Measurements from ENCODE around the gene PRKCE.

GRCh38 chr2:46135228-46135855 lies 483.9 kb downstream of the PRKCE start:
- TF ChIP-seq SIN3A (IDR thresholded peaks at IDR 0.05; ENCODE audit: low read depth) = no peak
- TF ChIP-seq CTCF (IDR thresholded peaks at IDR 0.05 in 2 of 3, conservative IDR thresholded peaks at IDR 0.05 in 1 of 3; ENCODE audit: borderline replicate concordance in 1 of 3, insufficient read depth in 1 of 3, low read depth in 2 of 3, low read length in 2 of 3) = no peak
- no peak for TF ChIP-seq SP1 (IDR thresholded peaks at IDR 0.05; ENCODE audit: low read depth)
- no peak for TF ChIP-seq POLR2AphosphoS5 (IDR thresholded peaks at IDR 0.05; ENCODE audit: low read depth, low read length)
- no peak for TF ChIP-seq CEBPB (IDR thresholded peaks at IDR 0.05; ENCODE audit: low read depth)
- no peak for TF ChIP-seq EZH2phosphoT487 (IDR thresholded peaks at IDR 0.05; ENCODE audit: borderline replicate concordance)
- TF ChIP-seq MAX (IDR thresholded peaks at IDR 0.05) = no peak
- no peak for TF ChIP-seq ZBTB33 (IDR thresholded peaks at IDR 0.05; ENCODE audit: extremely low read depth, insufficient replicate concordance, low read length)
- TF ChIP-seq POLR2A (IDR thresholded peaks at IDR 0.05; ENCODE audit: borderline replicate concordance, extremely low read depth, insufficient read depth, insufficient read length) = no peak
- TF ChIP-seq ZNF274 (IDR thresholded peaks at IDR 0.05; ENCODE audit: low read depth, low read length) = no peak
- no peak for TF ChIP-seq ZFX (IDR thresholded peaks at IDR 0.05)
- TF ChIP-seq SRF (IDR thresholded peaks at IDR 0.05; ENCODE audit: low read depth) = no peak
- TF ChIP-seq YY1 (IDR thresholded peaks at IDR 0.05; ENCODE audit: extremely low read depth, insufficient replicate concordance, low read depth, low read length) = no peak
- no peak for TF ChIP-seq RAD21 (IDR thresholded peaks at IDR 0.05; ENCODE audit: low read depth)
